Left hindlimb (tissue), 1 donor: ENCODE data around the gene GTSE1.
"Not testable (repeated sequence)": the region's sequence is repeated elsewhere in the genome, so short reads cannot be mapped to it uniquely, and the experiment has no call there.

Experiments
- DNase-seq: peaks from one replicate; pipeline ENCODE4 v3.0.0-alpha.2; 2018

Gene GTSE1, protein sequence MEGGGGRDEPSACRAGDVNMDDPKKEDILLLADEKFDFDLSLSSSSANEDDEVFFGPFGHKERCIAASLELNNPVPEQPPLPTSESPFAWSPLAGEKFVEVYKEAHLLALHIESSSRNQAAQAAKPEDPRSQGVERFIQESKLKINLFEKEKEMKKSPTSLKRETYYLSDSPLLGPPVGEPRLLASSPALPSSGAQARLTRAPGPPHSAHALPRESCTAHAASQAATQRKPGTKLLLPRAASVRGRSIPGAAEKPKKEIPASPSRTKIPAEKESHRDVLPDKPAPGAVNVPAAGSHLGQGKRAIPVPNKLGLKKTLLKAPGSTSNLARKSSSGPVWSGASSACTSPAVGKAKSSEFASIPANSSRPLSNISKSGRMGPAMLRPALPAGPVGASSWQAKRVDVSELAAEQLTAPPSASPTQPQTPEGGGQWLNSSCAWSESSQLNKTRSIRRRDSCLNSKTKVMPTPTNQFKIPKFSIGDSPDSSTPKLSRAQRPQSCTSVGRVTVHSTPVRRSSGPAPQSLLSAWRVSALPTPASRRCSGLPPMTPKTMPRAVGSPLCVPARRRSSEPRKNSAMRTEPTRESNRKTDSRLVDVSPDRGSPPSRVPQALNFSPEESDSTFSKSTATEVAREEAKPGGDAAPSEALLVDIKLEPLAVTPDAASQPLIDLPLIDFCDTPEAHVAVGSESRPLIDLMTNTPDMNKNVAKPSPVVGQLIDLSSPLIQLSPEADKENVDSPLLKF

DNA sequence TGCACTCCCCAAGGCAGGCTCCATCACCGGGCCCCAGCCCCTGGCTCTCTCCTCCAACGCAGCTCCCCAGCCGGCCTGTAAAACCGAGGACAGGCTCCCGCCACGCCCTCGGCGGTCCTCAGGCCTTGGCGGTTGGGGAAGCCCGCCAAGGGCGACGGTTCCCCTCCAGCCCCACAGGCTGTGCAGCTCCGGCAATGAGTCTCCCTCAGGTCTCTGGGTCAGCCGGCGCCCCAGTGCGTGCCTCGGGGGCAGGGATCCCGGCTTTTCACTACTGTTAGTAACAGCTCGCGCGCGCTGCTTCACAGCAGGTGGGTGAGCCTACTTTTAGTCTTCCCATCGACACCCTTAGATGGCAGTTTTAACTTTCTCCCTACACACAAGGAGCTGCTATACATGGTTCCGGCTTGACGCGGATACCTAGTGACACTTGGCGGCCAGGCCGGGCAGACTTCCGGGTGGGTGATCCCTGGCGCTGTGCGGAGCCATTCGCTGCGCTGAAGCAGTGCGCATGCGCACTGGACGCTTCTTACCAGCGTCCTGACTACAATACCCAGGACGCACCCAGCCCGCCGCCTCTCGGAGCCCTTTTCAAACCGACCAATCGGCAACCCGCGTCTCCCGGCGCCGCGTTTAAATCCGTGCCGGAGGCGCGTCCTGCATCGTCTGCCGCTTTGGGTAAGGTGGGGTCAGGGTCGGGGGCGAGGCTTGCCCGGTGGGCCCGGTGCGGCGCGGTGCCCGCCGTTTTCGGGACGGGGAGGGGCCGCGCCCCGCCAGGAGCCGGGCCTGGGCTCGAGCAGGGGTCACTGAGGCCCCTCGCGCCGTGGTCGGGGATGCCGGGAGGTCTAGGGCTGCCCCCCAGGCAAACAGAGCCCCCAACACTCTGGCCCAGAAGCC, at the start of gene GTSE1:
TSS of gene GTSE1 (plus strand) at position 614 of the 894 bp plus-strand sequence. CDS start 531 bp downstream, outside the sequence.
- DNase-seq = peak; percentile 97

DNA sequence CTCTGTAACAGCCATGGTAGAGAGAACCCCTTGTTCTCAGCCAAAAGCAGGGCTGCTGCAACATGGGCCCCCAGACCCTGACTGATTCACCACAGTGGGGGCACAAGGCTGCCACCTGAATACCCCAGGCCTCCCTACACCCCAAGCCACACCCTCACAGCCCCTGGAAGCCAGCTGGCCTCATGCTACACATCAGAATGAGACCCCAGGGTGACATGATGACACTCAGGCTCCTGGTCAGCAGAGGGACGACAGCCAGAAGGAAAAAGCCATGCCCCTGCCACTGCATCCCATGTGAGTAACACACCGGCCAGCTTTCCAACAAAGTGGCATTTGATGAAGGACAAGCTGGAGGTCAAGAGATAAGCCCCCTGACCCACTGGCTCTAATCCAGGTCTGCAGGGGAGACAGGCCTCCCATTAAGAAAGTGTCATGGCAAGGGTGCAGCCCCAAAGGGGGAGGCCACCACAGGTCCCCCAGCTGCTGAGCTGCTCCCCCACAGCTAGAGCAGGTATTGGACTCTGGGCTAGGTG, 49.2 kb upstream of the GTSE1 start:
- DNase-seq = no peak

DNA sequence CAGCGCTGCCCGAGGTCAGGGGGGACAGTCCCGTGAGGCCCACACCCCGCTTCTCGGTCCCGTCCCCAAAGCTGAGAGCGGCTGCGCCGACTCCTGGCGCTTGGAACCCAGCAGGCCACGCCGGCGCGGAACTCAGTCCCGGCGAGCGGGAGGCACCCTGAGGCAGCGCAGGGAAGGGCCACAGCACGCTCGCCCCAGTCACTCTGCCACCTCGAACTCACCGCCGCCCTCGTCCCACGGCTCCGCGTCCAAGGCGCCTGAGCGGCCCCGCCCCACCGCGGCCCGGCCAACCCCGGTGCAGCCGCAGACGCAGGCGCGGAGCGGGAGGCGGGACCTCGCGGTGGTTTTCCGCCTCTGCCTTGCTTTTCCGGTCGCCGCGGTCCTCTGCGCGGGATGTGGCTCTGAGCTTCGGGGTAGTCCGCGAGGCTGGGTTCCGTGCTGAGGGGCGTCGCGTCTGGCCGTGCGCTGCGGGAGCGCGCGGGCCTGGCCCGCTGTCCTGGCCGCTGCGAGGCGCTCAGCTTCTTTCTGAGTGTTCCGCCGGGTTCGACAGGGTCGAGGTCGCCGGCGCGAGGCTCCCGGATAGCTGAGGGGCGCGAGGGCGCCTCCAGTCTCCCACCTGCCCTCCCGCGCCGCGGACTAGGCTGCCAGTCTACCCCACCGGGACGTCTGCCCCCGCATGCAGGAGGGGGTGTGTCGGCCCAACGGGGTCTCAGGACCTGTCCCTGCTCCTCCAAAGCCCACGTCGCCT, 46.5 kb upstream of the GTSE1 start, which contains the start of gene CDPF1:
TSS of gene CDPF1 (minus strand) at position 259 of the 748 bp plus-strand sequence. CDS start 2,009 bp downstream, outside the sequence.
- peak; percentile 93 for DNase-seq

DNA sequence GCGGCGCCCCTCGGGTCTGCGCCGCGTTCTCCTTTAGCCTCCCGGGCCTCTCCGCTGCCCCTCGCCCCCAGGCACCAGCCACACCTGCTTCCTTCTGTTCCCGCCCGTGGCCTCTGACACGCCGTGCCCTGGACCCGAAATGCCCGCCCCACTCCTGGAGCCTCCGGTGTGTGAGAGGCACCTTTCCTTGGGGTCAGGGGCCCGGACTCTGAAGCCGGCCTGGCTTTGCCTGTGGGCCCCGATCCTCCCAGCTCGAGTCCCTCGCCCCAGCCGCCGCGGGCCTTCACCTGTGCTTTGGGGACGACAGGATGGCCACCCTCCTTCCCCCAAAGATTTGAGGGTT, 45.9 kb upstream of the GTSE1 start:
- no peak for DNase-seq

DNA sequence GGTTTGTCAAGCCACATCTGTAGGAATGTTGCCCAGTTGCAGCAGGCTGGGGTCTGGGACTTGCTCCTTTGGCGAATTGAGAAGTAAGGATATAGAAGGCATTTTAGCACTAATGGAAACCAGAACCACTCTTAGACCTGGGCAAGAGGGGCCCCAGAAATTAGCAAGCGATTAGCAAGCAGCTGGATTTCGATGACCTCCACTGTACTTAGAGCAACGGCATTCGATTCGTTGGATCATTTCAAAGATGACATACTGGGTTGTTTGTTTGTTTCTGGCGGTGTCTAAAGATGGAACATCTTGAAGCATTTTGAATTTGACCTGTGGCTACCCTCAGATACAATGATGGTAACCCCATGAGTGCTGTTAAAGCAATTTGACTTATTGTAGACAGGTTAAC, 45.4 kb upstream of the GTSE1 start:
- no peak for DNase-seq

DNA sequence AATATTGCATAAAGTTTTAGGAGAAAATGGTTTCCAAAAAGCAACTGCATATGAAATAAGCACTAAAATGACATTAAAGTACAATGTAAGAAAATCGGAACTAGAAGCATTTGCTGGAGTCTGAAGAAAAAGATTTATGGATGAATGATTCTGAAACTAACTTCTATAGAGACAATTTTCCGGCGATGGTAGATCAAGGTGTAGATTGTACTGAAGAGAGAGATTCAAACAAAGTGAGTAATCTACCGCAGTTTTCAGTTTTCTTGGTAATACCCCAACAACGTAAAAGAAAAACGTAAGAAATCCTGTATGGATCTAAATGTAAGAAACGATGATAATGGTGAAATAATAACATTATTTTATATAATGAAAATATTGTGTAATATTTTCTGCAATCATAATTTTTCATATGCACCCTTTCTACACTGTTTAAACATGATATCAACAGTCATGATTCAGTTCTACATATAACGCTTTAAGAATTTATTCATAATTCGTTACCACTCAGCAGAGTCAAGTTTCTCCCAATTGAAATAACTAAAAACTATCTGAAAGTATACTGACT, 44.8 kb upstream of the GTSE1 start:
- DNase-seq = no peak

DNA sequence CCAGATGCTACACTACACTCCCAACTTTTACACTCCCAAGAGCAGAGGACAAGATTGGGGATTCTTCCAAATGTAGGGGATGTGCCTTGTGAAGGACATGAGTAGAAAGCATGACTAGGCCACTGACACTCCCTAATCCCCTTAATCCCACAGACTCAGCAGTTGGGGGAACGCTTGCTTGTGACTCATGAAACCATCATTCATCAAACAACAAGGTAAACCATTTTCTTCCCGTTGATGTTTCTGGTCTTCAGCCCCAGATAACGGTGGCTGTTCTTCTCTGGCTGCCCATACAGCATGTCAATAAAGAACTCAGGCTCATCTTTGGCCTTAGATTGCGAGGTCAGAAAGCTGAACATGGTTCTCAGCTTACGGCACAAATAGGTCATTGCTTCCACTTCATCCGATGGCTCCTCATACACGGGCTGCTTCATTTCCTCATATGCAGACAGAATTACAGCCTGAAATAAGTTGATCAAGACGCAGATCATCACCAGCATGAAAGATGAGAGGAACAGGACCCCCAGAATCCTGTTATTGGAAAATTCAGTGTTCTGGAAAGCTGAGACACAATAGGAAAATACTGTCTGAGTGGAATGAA, 40.2 kb upstream of the GTSE1 start:
- no peak for DNase-seq

DNA sequence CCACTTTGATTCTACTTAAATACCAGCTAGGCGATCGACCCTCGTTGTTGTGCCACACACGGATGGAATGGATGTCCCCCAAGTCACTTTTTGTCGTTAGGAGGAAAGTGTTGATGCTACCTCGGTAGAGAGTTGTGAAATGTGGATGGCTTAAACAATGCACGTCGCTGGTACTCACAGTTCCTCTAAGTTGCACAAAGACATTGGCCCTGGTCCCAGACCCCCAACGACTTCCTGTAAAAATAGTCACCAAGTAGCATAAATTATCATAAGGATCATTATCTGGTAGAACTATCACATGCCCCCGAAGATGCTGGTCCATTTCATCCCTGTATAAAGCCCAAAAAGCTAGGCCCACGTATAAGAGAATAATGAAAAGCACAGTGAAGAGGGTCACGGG, 37.3 kb upstream of the GTSE1 start:
- DNase-seq = no peak

DNA sequence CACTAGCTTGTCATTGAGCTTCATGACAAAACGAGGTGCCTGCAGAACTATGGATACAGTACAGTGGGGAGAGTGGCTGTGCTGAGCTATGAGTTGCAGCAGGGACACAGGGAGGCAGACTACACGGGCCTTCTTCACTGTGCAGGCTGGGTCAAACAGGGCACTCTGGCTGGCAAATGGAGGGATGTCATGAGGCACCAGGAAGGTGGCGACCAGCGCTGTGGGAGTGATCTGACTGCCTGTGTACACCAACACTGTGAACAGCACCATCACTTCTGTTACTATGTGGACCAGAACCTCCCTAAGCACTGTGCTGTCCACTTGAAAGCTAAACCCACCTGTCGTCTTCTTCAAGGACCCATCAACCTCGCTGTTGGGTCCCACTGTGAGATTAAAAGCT, 36.6 kb upstream of the GTSE1 start:
- no peak for DNase-seq

DNA sequence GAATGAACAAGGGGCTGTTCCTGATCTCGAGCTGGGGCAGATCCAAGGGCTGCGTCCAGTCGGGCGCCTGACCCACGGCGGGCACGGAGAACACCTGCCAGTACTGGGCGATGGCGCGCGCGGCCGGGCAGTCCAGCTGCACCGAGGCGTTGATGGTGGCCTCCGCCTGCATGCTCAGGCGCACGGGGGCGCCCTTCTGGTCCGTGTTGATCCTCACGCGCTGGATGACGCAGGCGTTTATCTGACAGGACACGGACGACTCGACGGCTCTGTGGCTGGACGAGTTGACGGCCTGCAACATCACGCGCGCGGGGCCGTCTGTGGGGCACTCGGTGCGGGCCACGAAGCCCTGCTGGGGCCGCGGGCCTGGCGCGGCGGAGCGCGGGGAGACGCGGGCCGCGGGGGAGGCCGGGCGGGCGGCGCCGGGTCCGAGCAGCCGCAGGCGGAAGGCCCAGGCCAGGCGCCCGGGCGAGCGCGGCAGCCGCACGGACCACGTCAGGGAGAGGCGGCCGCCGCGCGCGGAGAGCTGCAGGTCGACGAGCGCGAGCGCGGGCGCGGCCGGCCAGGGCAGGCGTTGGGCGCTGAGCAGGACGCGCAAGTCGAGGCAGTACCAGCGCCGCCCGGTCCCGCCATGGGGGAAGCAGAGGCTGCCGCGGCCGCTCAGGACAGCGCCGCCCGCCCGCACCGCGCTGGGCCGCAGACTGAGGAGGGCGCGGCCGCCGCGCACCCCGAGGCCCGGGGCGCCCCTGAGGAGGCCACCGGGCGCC, 34.0 kb upstream of the GTSE1 start:
- DNase-seq = no peak

DNA sequence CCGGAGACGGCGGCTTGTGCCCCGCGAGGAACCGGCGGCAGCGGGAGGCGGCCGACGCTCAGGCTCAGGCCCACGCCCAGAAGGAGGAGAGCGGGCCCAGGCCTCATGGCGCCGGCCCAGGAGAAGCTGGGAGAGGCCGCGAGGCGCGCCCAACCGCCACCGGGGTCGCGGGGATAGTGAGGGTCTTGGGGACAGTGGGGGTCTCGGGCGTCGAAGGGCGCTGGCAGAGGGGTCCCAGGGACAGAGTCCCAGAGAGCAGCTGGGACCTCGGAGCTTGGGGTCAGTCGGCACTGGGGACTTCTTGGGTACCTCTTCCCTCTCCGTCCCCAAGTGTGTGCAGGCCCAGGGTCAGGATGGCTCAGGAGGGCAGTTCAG, 33.5 kb upstream of the GTSE1 start, which contains the start of gene PKDREJ:
TSS of gene PKDREJ (minus strand) at position 128 of the 375 bp plus-strand sequence. CDS start at position 107, 21 bp downstream.
- DNase-seq = no peak

DNA sequence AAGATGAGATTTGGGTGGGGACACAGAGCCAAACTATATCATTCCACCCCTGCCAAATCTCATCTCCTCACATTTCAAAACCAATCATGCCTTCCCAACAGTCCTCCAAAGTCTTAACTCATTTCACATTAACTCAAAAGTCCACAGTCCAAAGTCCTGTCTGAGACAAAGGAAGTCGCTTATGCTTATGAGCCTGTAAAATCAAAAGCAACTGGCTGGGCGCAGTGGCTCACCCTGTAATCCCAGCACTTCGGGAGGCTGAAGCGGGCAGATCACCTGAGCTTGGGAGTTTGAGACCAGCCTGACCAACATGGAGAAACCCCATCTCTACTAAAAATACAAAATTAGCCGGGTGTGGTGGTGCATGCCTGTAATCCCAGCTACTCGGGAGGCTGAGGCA, 32.1 kb upstream of the GTSE1 start:
- not testable (repeated sequence) for DNase-seq

DNA sequence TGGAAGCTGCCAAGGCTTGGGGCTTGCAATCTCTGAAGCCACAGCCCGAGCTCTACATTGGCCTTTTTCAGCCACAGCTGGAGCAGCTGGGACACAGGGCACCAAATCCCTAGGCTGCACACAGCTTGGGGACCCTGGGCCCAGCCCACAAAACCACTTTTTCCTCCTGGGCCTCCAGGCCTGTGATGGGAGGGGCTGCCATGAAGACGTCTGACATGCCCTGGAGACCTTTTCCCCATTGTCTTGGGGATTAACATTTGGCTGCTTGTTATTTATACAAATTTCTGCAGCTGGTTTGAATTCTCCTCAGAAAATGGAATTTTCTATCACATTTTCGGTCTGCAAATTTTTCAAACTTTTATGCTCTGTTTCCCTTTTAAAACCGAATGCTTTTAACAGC, 31.0 kb upstream of the GTSE1 start:
- not testable (repeated sequence) for DNase-seq

DNA sequence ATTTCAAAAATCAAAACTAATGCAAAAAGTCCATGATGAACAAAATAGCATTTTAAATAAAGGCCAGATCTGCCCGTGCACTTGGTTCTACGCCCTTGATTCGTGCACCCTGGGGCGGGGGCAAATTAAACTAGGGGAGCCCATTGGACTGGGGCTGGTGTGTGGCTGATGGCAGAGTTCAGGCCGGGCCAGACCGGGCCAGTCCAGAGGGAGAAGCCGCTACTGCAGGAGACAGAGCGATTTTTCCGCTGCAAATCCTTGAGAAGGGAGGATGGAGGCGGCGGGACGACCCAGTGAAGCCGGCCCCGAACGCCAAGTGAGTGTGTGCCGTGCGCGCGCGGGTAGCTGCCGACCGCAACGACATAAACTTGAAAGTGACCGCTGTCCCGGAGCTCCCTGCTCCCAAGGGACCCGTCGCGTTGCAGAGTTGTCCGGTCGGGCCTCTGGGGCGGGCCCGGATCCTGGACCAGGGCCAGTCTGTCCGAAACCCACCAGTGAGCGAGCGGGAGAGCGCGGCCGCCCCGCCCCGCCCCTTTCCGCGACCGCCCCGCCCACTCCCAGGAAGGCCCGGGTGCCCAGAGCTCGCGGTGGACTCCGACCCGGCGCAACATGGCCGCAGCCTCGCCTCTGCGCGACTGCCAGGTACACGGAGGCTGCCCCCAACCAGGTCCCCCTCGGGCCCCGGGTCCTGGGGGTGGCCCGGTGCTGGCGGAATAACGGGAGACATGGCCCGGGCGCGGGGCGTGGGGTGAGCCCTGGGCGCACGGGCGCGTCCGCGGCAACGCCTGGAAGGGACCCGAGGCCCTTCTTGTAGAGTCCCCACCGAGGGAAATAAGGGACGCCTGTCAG, 29.0 kb upstream of the GTSE1 start, which contains the start of gene TTC38:
TSS of gene TTC38 (plus strand) at position 578 of the 849 bp plus-strand sequence. CDS start at position 610, 32 bp downstream.
- DNase-seq = peak; percentile 93

DNA sequence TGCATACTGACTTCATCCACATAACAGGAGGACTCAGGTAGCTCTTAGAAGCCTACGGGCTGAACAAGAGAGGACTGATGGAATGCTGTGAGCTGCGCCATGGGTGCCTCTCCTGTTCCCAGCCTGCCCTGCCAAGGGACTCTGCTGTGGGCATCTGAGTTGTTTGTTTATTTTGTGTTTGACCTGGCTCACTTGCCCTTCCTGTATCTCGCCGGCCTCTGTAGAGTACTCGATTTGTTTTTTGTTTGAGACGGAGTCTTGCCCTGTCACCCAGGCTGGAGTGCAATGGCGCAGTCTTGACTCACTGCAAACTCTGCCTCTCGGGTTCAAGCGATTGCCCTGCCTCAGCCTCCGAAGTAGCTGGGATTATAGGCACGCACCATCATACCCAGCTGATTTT, 27.1 kb upstream of the GTSE1 start:
- no peak for DNase-seq

DNA sequence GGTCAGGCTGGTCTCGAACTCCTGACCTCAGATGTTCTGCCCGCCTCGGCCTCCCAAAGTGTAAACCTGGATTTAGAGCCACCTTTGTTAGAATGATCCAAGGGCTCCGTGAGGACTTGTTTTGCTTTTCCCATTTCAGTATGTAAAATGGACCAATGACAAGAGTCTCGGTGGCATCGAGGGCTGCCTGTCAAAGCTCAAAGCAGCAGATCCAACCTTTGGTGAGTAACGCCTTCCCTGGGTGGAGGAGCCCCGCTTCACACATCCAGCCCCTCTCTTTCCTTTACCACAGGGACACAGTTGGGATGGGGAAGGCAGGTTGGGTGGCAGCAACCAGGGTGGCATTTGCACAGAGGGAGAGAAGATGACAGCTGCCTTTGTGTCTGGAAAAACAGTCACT, 24.5 kb upstream of the GTSE1 start:
- no peak for DNase-seq

DNA sequence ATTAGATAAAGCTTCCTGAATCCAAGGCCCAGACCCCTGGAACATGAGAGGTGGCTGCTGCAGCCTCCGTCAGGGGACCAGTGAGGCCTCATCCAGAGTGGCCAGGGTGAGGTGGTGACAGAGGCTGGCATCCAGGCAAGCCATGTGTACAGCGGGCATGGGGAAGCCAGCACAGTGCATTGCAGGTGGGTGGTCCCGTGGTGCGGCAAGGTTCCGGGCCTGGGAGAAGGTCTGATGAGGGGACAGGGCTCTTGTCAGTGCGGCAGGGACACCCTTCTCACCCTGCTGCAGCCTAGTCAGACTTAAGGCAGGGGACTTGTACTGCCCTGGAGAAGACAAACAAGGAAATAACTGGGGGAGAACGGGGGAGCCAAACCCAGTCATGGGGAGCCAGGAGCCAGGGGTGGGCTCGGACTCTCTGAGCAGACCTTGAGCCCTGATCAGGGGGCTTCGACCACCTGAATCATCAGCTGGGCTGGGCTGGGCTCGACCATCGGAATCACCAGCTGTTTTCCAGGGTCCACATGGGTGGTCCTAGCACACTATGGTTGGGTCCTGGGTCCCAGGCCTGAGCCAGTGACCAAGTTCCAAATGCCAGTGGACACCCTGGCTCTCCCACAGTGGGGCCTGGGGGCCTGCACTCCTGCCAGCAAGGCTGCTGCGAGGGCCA, 23.8 kb upstream of the GTSE1 start:
- DNase-seq = no peak

DNA sequence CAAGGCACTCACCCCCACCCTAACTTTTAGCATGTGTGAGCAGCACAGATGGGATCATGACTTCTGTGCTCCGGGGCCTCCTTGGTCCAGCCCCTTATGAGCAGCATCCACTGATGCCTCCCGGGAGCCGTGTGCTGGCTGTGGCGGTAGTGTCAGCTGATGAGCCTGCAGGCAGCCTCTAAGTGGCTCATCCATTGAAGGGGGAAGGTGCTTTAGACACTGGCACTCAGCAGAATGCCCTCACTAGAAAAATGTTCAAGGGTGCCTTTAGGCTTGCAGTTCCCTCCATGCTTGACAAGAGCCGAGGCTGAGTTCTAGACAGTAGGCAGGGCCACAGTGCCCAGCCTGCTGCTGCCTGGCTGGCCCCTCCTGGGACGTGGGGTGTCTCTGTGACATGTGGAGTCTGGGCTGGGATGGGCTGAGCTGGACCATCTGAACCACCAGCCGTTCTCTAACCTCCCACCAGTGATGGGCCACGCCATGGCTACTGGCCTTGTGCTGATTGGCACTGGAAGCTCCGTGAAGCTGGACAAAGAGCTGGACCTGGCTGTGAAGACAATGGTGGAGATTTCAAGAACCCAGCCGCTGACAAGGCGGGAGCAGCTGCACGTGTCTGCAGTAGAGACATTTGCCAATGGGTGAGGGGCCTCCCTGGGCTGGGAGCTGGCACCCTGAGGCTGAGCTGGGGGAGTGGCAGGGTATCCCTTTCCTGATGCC, 23.1 kb upstream of the GTSE1 start:
- DNase-seq = no peak
